ENCODE data around the gene IL11.

The IL11 gene

GRCh38 chr19:55384920-55385723 is 14.9 kb upstream of the IL11 start:
- DNase-seq (ENCODE audit: low read depth), result peak; percentile 95
- TF ChIP-seq CTCF (conservative IDR thresholded peaks at IDR 0.05; ENCODE audit: control insufficient read depth, insufficient read depth, low read depth, low read length), result no peak
- H3K4me3 ChIP-seq (ENCODE audit: control insufficient read depth, low read depth, low read length), result peak overlapping the region; percentile 99

- peak within 1 kb of the TSS; percentile 99 for H3K4me3 ChIP-seq (ENCODE audit: control insufficient read depth, low read depth, low read length)
- DNase-seq (ENCODE audit: low read depth), result no peak
- no peak for TF ChIP-seq CTCF (conservative IDR thresholded peaks at IDR 0.05; ENCODE audit: control insufficient read depth, insufficient read depth, low read depth, low read length)
Measured at GRCh38 chr19:55384131-55384919, 14.1 kb upstream of the IL11 start, which contains the start of gene TMEM238. TSS of gene TMEM238 (minus strand) at chr19:55384292. CDS start at chr19:55384259, 33 bp downstream.

GRCh38 chr19:55383279-55384130 is 13.2 kb upstream of the IL11 start:
- H3K4me3 ChIP-seq (ENCODE audit: control insufficient read depth, low read depth, low read length), result peak overlapping the region; percentile 22
- TF ChIP-seq CTCF (conservative IDR thresholded peaks at IDR 0.05; ENCODE audit: control insufficient read depth, insufficient read depth, low read depth, low read length), result no peak
- peak; percentile 64 for DNase-seq (ENCODE audit: low read depth)

GRCh38 chr19:55382522-55383054 is 12.3 kb upstream of the IL11 start:
- no peak for TF ChIP-seq CTCF (conservative IDR thresholded peaks at IDR 0.05; ENCODE audit: control insufficient read depth, insufficient read depth, low read depth, low read length)
- no peak for DNase-seq (ENCODE audit: low read depth)
- H3K4me3 ChIP-seq (ENCODE audit: control insufficient read depth, low read depth, low read length), result no peak overlapping the region

GRCh38 chr19:55382013-55382412 is 11.8 kb upstream of the IL11 start:
- TF ChIP-seq CTCF (conservative IDR thresholded peaks at IDR 0.05; ENCODE audit: control insufficient read depth, insufficient read depth, low read depth, low read length), result no peak
- H3K4me3 ChIP-seq (ENCODE audit: control insufficient read depth, low read depth, low read length), result no peak overlapping the region
- no peak for DNase-seq (ENCODE audit: low read depth)

GRCh38 chr19:55379174-55379573 is 8.9 kb upstream of the IL11 start:
- no peak for DNase-seq (ENCODE audit: low read depth)
- TF ChIP-seq CTCF (conservative IDR thresholded peaks at IDR 0.05; ENCODE audit: control insufficient read depth, insufficient read depth, low read depth, low read length), result no peak
- no peak overlapping the region for H3K4me3 ChIP-seq (ENCODE audit: control insufficient read depth, low read depth, low read length)
